Activated T-helper 1 cell treated with Interleukin-2 at 50 U/mL for 16 hours (primary cell): ENCODE data around the gene RPTOR.

Experiments used
- DNase-seq: peaks from one replicate; pipeline ENCODE4 v3.0.0-alpha.2; 2020; ENCODE audit warnings: low read depth

The RPTOR gene

DNA sequence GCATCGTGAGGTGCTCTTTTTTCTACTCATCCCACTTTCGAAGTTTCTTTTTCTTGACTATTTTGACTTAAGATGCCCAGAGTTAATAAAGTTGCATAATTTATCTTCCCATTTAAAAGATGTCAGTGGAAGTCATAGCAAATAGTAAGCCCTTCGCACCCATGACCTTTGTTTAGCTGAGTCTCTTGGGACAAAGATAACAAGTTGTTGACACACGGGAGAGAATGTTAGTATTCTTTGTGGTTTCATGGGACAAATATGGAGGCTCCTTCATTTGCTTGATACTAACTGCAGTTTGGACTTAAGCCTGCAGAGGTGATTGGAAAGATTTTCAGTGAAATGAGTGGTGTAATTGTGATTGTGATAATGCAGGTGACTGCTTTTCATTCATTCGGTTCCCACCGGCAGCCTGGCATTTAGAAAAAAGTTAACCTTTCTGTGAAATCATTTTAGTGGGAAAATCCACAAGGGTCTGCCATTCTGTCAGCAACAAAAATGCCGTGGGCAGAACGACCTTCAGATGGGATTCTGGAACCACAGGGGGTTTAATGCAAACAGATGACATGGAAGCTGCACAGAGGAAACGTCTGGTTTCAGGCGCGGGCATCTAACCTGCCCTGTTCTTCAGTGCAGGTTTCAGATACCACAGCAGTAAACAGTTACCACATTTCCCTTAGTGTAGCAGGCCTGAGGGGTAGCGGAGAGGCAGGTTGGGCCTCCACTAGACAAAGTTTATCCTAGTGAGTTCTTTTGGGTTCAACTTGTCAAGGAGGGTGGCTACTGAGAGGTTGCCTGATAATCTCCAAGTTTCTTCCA is 123.0 kb downstream of the RPTOR start:
- DNase-seq = no peak

DNA sequence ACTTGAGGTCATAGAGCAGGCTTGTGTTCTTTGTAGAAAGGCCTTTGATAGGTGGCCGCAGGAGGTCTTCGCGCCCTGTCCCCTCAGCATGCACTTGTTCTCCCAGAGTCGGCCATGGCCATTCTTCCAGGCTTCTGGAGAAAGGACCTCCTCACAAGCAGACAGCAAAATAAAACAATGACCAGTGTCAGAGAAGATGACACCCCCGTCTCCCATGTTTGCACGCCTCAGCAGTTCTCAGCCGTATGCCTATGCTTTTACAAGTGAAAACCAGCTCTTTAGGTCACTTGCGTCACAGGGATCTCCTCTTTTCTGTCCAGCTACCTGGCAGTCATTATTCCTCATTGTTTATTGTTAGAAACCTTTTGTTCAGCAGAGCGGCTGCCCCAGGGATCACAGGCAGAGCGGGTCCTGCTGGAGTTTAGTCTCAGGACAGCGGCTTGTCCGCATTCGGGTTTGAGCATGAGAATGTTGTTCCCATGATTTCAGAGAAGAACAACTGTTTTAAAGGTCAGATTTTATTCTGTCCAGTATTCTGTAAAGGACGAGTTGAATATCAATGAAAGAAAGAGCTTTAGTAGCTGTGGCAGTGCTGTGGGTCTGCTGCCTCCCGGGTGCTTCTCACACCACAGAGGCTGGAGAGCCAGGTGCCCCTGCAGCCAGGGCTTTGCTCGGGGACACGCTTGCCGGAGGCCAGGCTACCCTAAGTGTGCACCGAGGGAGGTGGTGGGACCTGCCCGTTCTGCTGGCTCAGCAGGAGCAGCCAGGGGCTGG is 123.9 kb downstream of the RPTOR start:
- no peak for DNase-seq

DNA sequence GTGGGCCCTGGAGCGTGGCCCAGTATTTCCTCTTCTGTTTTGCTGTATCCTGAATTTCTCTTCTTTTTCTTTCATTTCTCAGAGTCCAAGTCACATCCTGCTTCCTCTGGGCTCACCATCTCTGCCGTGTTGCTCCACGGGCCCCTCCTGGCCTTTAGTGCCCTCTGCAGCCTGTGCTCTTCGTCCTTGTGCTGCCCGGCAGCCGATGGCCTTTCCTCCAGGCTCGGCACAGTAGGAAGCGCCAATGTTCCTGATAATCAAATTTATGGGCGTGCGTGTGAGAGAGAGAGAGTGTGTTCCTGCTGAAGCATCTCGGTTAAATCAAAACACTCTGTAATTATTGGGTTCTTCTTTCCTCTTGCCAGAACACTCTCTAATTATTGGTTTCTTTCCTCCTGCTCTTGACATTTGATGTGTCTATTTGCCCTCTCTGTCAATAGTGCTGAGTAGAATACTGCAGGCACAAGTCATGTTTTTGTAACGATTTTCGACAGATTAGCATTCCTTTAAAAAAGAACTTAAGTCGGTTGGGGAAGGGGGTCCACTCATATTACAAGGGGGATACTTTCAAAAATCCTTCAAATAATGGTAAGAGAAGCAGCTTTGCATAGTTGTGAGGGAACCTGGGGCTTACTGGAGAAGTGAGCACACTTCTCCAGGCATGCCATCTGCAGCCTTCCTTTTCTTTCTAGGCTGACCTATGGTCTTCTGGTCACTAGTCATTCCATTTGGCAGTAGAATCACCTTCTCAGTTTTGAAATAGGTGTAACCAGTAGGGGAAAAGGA is 126.6 kb downstream of the RPTOR start:
- DNase-seq = no peak

- DNase-seq = no peak
Observed at GRCh38 chr17:80671825-80672110, 127.1 kb downstream of the RPTOR start.

DNA sequence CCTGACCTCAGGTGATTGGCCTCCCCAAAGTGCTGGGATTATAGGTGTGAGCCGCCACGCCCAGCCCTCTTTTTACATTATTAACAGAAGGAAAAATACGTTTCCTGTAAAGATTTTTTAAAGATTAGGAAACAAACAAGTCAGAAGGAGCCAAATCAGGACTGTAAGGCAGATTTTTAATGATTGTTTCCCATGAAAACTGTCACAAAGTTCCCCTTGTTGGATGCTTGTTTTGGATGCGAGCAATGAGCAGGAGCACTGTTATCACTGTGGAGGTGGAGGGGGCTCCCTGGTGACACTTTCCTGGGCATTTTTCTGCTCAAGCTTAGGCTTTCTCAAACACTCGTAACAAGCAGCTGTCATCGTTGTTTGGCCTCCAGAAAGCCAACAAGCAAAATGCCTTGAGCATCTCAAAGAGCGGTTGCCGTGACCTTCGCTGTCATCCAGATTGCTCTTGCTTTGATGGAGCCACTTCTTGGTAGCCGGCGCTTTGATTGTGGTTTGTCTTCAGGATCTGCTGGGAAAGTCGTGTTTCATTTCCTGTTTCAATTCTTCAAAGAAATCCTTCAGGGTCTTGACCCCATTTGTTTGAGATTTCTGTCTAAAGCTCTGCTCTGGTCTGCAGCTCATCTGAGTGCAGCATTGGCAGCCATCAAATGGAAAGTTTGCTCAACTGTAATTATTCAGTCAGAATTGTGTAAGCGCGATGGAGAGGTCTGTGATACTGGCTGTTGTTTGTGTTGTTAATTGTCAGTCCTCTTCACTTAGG is 128.7 kb downstream of the RPTOR start:
- DNase-seq = no peak

DNA sequence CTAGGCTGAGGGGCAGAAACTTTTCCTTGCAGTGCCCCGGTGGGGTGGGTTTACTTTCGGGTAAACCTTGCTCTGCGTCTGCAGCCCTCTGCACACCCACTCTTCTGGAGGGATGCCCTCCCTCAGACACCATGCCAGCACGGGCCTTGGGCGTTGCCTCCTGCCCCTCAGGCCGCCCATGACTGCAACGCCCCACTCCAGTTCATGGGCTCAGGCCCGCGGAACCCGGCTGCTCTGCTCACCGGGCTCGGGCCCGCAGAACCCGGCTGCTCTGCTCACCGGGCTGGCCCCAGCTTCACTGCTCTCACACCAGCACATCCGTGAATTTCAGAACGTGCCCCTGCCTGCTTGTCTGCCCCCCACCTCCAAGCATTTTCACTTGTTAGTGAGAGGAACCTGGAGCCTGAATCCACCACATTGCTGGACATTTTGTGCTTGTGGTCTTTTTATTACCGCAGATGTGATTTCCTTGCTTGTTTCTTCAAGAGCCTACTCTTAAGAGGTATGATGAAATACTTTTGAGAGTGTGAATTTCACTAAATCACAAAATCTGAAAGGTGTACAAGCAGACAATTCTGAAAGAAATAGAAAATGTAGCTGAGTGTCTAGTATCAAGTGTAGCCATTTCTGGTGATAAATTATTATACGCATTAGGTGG is 130.9 kb downstream of the RPTOR start:
- no peak for DNase-seq

DNA sequence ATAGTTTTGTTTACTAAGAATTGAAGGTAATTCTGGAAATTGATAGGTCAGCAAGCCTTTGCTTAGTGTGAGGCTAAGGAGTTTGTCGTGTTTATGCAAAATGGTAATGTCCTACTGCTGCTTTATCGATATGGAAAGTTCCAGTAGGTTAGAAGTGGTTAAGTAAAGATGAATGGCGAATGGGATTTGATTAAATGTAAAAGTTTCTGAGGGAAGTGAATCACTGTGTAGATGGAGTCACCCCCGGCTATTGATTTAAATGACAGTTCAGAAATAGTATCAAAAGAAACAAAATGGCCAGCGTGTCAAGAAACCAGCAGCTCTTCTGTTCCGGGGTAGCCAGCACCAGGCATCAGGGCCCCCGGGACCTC is 131.4 kb downstream of the RPTOR start:
- no peak for DNase-seq

- no peak for DNase-seq
Observed at GRCh38 chr17:80676564-80676963, 131.9 kb downstream of the RPTOR start.

DNA sequence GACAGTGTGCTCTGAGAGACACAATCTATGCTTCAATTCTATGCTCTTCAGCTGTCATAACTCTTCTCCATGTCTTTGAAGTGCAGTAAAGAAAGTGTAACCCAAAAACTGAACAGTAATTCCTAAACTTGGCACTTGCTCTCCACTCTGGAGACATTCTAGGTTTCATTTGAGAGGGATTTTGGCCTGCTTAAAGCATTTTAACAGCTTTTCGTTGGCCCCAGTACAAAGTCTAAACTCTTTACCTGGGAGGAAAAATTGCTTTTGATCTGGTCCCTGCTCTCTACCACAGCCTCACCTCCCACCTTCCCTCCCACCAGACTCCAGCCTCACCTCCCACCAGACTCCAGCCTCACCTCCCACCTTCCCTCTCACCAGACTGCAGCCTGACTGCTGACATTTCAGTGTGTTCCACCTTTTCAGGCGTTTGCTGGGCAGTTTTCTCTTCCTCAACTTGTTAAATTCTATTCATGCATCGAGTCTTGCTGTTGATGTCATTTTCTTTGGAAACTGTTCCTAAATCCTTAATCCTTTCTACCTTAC is 132.6 kb downstream of the RPTOR start:
- no peak for DNase-seq

GRCh38 chr17:80679816-80680215 is 135.2 kb downstream of the RPTOR start:
- DNase-seq = no peak

- no peak for DNase-seq
Observed at GRCh38 chr17:80681215-80681614, 136.6 kb downstream of the RPTOR start.

DNA sequence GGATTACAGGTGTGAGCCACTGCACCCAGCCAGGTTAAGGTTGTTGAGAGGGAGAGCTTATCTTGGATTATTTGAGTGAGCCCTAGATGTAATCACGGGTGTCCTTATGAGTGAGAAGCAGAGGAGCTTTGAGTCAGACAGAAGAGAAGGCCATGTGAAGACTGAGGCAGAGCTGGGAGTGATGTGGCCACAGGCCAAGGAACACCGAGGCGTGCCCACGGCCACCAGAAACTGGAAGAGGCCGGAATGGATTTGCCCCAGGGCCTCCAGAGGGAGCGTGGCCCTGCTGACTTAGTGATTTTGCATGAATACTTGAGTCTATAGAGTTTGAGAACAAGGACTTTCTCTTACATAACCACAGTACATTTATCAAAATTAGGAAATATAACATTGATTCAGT is 137.7 kb downstream of the RPTOR start:
- no peak for DNase-seq

DNA sequence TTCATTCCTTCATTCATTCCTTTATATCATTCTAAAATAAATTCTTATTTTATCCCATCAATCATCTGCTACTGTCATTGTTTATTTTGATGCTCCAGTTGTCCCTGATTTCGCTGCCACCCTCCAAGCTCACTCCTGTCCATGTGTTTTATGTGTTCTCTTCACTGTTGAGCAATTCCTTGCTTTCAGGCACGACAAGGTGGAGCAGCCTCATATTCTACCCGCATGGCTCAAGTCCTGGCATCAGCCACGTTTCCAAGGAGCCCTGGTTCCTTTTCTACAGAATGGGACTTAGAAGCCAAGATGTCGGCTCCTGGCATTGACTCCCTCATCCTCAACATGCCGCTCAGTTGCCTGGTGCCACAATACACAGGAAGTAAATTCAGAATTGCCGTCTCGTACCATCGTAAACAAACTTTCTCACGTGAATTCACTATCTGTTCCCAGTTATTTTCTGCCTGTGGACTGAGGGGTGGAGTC is 139.0 kb downstream of the RPTOR start:
- no peak for DNase-seq

DNA sequence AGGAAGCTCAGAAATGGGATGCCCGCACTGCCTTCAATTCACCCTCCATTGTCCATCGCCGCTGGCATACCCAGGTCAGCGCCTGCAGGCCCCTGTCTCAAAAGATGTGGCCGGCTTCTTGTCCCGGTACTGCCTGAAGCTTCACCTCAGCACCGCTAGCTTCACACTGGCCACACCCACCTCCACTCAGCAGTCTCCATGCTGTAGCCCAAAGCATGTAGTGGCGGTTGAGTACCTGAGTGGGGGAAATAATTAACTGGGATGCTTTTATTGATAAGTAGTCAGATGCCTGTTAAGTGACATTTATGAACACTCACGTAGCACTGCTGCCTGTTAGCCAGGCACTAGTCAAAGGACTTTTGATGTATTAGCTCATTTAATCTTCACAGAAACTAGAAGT is 143.2 kb downstream of the RPTOR start:
- DNase-seq = no peak

- DNase-seq = no peak
Observed at GRCh38 chr17:80689129-80689619, 144.5 kb downstream of the RPTOR start.

- no peak for DNase-seq
Observed at GRCh38 chr17:80691784-80692183, 147.1 kb downstream of the RPTOR start.

DNA sequence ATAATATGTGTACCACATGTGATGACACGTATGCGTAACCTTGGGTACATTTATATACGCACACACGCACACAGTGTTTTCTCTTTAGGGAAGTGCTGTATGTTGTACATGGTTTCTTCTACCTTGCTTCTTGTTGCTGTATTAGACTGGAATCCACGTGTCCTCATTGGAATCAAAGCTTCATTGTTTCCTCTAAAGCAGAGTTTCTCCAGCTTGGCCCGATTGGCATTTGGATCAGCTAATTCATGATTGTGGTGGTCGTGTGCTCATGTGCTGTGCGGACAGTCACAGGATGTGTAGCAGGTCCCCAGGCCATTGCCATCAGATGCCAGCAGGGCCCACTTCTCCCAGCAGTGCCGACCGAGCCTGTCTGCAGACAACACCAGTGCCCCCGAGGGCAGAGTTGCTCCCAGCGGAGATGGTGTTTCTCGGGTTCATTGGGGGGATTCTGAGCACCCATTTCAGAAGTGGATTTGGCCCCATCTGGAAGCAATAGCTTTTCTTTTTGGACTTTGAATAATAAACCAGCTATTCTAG is 148.4 kb downstream of the RPTOR start:
- no peak for DNase-seq

GRCh38 chr17:80693511-80693910 is 148.9 kb downstream of the RPTOR start:
- no peak for DNase-seq

DNA sequence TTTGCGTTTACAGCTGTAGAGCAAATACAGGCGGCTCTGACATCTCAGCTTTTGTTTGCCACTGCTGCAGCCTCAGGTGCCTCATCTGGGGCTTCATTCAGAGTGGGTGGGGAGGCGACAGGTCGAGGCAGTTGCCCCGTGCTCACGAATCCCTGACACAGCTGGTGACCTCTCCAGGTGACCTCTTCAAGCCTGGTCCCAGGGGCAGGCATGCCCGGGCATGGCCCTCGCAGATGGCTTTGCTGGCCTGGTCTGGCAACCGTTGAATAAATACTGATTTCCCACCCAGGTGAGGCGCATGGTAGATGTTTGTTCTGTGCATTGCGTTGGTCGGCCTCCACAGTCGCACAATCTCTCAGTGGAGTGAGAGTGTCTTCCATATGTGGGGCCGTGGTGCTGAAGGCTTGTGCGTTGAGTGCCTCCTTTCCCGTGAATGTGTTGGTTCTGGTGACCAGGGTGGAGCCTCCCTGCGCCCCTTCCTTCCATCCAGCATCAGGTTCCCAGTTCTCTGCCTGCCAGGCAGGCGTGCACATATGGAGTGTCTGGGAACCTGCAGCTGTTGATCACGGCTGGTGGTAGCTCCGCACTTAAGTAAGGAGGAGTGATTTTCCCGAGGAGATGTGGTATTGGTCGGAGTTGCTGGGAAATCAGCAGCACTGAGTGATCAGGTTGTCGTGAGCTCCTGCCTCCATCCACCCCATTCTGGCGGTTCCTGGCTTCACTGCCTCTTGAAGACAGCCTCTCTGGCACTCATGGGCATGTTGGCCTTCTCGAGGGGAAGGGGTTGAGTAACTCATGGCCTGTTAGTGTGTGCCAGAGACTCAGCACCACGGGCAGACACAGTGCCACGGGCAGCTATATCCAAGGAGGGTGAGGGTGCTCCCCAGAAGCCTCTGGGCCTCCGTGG is 149.7 kb downstream of the RPTOR start:
- DNase-seq = no peak
